Endothelial cell of umbilical vein (primary cell): Measurements from ENCODE around the gene DYRK1A.

Experiments used
- EZH2 ChIP-seq: IDR thresholded peaks from 2 replicates; pipeline ENCODE4 v1.6.1; 2012; ENCODE audit warnings: borderline replicate concordance, low read depth, mild to moderate bottlenecking, moderate library complexity, low read length, inconsistent platforms; ENCODE audit not compliant: severe bottlenecking
- TF ChIP-seq, protein P1 (sequence below), 2 donors: IDR thresholded peaks; 1 replicate in 1 of 2; 2 replicates in 1 of 2; pipeline ENCODE4 v1.5.1; 2011; ENCODE audit warnings: low read length in 2 of 2, mild to moderate bottlenecking in 2 of 2, moderate library complexity in 2 of 2, control low read depth in 1 of 2, inconsistent platforms in 1 of 2, low read depth in 1 of 2; ENCODE audit not compliant: insufficient read depth in 1 of 2; ENCODE audit errors: extremely low read depth in 1 of 2

GRCh38 chr21:37331411-37331810 lies 35.2 kb upstream of the DYRK1A start:
- TF ChIP-seq, protein P1, sequence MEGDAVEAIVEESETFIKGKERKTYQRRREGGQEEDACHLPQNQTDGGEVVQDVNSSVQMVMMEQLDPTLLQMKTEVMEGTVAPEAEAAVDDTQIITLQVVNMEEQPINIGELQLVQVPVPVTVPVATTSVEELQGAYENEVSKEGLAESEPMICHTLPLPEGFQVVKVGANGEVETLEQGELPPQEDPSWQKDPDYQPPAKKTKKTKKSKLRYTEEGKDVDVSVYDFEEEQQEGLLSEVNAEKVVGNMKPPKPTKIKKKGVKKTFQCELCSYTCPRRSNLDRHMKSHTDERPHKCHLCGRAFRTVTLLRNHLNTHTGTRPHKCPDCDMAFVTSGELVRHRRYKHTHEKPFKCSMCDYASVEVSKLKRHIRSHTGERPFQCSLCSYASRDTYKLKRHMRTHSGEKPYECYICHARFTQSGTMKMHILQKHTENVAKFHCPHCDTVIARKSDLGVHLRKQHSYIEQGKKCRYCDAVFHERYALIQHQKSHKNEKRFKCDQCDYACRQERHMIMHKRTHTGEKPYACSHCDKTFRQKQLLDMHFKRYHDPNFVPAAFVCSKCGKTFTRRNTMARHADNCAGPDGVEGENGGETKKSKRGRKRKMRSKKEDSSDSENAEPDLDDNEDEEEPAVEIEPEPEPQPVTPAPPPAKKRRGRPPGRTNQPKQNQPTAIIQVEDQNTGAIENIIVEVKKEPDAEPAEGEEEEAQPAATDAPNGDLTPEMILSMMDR (IDR thresholded peaks at IDR 0.05; ENCODE audit: extremely low read depth in 1 of 2, insufficient read depth in 1 of 2, low read depth in 1 of 2, low read length in 2 of 2) = no peak
- no peak for TF ChIP-seq EZH2
